H1 (cell line): ENCODE data around the gene SLC7A6OS. TPM values are rescaled to one million over a fixed set of nuclear protein-coding genes. Genes with fewer than 3 reads are reported as not detected.

Source experiments
- CTCF ChIA-PET: fragments of 300-600 bp; sonication (Branson Sonifier 250); formaldehyde crosslinking; loops from one replicate; lab custom pipeline; 2021; ENCODE audit not compliant: partially characterized antibody; lab: Charles Lee
- POLR2A ChIA-PET: fragments of 300-600 bp; sonication (Branson Sonifier 250); formaldehyde crosslinking; loops from one replicate; lab custom pipeline; 2021; ENCODE audit warnings: inconsistent platforms; ENCODE audit not compliant: partially characterized antibody; lab: Charles Lee
- DNase-seq, 2 experiments: peaks; one replicate each; pipeline versions ENCODE4 v3.0.0 to v3.0.0-alpha.2; 2010 to 2022; ENCODE audit warnings: low spot score in 2 of 2, low read depth in 1 of 2, mixed read lengths in 1 of 2
- FAIRE-seq: peaks from 2 replicates; lab custom pipeline; 2011; peaks lifted over from hg19 to GRCh38; lab: Jason Lieb, UNC
- H2AFZ ChIP-seq: 2 replicates; pipeline ENCODE4 v1.8.1; 2012; ENCODE audit warnings: low read length, inconsistent platforms
- H2AK5ac ChIP-seq: 2 replicates; pipeline ENCODE4 v1.6.1; 2013; ENCODE audit warnings: low read depth, low read length
- H2BK120ac ChIP-seq: replicated peaks from 2 replicates; pipeline ENCODE3; 2013; ENCODE audit warnings: low read depth, low read length, inconsistent platforms
- H2BK12ac ChIP-seq: 2 replicates; pipeline ENCODE4 v1.6.1; 2013; ENCODE audit warnings: low read depth, low read length
- H2BK15ac ChIP-seq: 2 replicates; pipeline ENCODE4 v1.6.1; 2013; ENCODE audit warnings: low read length
- H2BK20ac ChIP-seq: 2 replicates; pipeline ENCODE4 v1.6.1; 2013; ENCODE audit warnings: low read length
- H2BK5ac ChIP-seq: 2 replicates; pipeline ENCODE4 v1.6.1; 2013; ENCODE audit warnings: low read depth, low read length
- H3K14ac ChIP-seq: 2 replicates; pipeline ENCODE4 v1.6.1; 2013; ENCODE audit warnings: inconsistent platforms; ENCODE audit not compliant: insufficient read length
- H3K18ac ChIP-seq: 2 replicates; pipeline ENCODE4 v1.6.1; 2013; ENCODE audit warnings: low read length; ENCODE audit errors: extremely low read depth
- H3K23ac ChIP-seq: 2 replicates; pipeline ENCODE4 v1.6.1; 2013; ENCODE audit warnings: inconsistent platforms; ENCODE audit not compliant: insufficient read length
- H3K23me2 ChIP-seq: 2 replicates; pipeline ENCODE4 v1.6.1; 2013; ENCODE audit warnings: low read depth, low read length
- H3K27ac ChIP-seq: 2 replicates; pipeline ENCODE4 v1.6.1; 2011; ENCODE audit warnings: low read depth, low read length, inconsistent platforms
- H3K27me3 ChIP-seq, 4 experiments: replicated peaks in 1 of 4; 1 replicate in 1 of 4; 2 replicates in 3 of 4; pipeline versions ENCODE4 v1.6.1 to v1.8.1; 2011 to 2013; ENCODE audit warnings: low read length in 3 of 4, mild to moderate bottlenecking in 3 of 4, inconsistent platforms in 2 of 4, mixed read lengths in 2 of 4, moderate library complexity in 1 of 4; ENCODE audit not compliant: control insufficient read depth in 3 of 4, insufficient read depth in 3 of 4; ENCODE audit errors: extremely low read depth in 1 of 4
- H3K36me3 ChIP-seq, 4 experiments: 2 replicates each; pipeline versions ENCODE4 v1.6.1 to v1.8.1; 2011 to 2013; ENCODE audit warnings: mild to moderate bottlenecking in 4 of 4, low read length in 3 of 4, moderate library complexity in 2 of 4, control low read depth in 1 of 4, inconsistent platforms in 1 of 4; ENCODE audit not compliant: insufficient read depth in 4 of 4, control insufficient read depth in 2 of 4
- H3K4ac ChIP-seq: replicated peaks from 2 replicates; pipeline ENCODE3; 2013; ENCODE audit warnings: low read length, low read depth, mixed read lengths, inconsistent platforms; ENCODE audit not compliant: insufficient read length
- H3K4me1 ChIP-seq, 4 experiments: replicated peaks in 1 of 4; 1 replicate in 1 of 4; 2 replicates in 3 of 4; pipeline versions ENCODE4 v1.6.1 to v1.8.1; 2011 to 2013; ENCODE audit warnings: low read length in 3 of 4, inconsistent platforms in 2 of 4, mixed read lengths in 1 of 4; ENCODE audit not compliant: insufficient read depth in 4 of 4, control insufficient read depth in 3 of 4
- H3K4me2 ChIP-seq, 2 experiments: 2 replicates each; pipeline versions ENCODE4 v1.6.1 to v1.8.1; 2011 to 2013; ENCODE audit warnings: low read depth in 2 of 2, low read length in 2 of 2, control low read depth in 1 of 2, inconsistent platforms in 1 of 2, mild to moderate bottlenecking in 1 of 2; ENCODE audit not compliant: insufficient read depth in 1 of 2
- H3K4me3 ChIP-seq, 4 experiments: fragments of 200-600, 300-600 bp in 1 of 4; sonication (generic), shearing (Covaris generic), sonication (Bioruptor Twin) in 1 of 4; 2 replicates each; pipeline versions ENCODE4 v1.5.1 to v1.8.1; 2011 to 2016; ENCODE audit warnings: low read length in 4 of 4, low read depth in 3 of 4, control low read depth in 2 of 4, inconsistent platforms in 2 of 4, mild to moderate bottlenecking in 2 of 4, mixed read lengths in 1 of 4, moderate library complexity in 1 of 4; ENCODE audit not compliant: insufficient read depth in 2 of 4; ENCODE audit errors: extremely low read depth in 1 of 4
- H3K56ac ChIP-seq: replicated peaks from 2 replicates; pipeline ENCODE3; 2013; ENCODE audit warnings: low read depth, mild to moderate bottlenecking, mixed read lengths, low read length, inconsistent platforms; ENCODE audit not compliant: insufficient read length
- H3K79me1 ChIP-seq: 2 replicates; pipeline ENCODE4 v1.6.1; 2013; ENCODE audit warnings: low read depth, low read length, control low read depth
- H3K79me2 ChIP-seq, 2 experiments: 2 replicates each; pipeline versions ENCODE4 v1.6.1 to v1.8.1; 2012 to 2013; ENCODE audit warnings: low read length in 2 of 2, mild to moderate bottlenecking in 2 of 2, inconsistent platforms in 1 of 2; ENCODE audit not compliant: insufficient read depth in 2 of 2, control insufficient read depth in 1 of 2
- H3K9ac ChIP-seq, 4 experiments: replicated peaks in 1 of 4; 1 replicate in 1 of 4; 2 replicates in 3 of 4; pipeline versions ENCODE4 v1.6.1 to v1.8.1; 2011 to 2013; ENCODE audit warnings: low read depth in 3 of 4, low read length in 3 of 4, control low read depth in 2 of 4, mild to moderate bottlenecking in 2 of 4, moderate library complexity in 2 of 4, inconsistent platforms in 1 of 4; ENCODE audit errors: extremely low read depth in 1 of 4
- H3K9me3 ChIP-seq, 2 experiments: 2 replicates each; pipeline versions ENCODE4 v1.6.1 to v1.8.1; 2012 to 2013; ENCODE audit warnings: mild to moderate bottlenecking in 2 of 2, moderate library complexity in 2 of 2, control low read depth in 1 of 2, inconsistent platforms in 1 of 2, low read depth in 1 of 2, low read length in 1 of 2, mixed read lengths in 1 of 2; ENCODE audit not compliant: insufficient read depth in 2 of 2
- H4K20me1 ChIP-seq, 2 experiments: replicated peaks in 1 of 2; 2 replicates each; pipeline versions ENCODE3 to v1.8.1; 2011 to 2013; ENCODE audit warnings: inconsistent platforms in 2 of 2, low read length in 2 of 2, mild to moderate bottlenecking in 1 of 2; ENCODE audit not compliant: insufficient read depth in 2 of 2, control insufficient read depth in 1 of 2
- H4K5ac ChIP-seq: 2 replicates; pipeline ENCODE4 v1.6.1; 2013; ENCODE audit warnings: low read length, low read depth, mixed read lengths, inconsistent platforms; ENCODE audit not compliant: insufficient read length
- H4K8ac ChIP-seq: 2 replicates; pipeline ENCODE4 v1.8.0; 2013; ENCODE audit warnings: mild to moderate bottlenecking, moderate library complexity, low read length, inconsistent platforms; ENCODE audit not compliant: insufficient read depth; ENCODE audit errors: extremely low read depth
- H4K91ac ChIP-seq: replicated peaks from 2 replicates; pipeline ENCODE3; 2013; ENCODE audit warnings: low read length, mixed read lengths, inconsistent platforms; ENCODE audit not compliant: insufficient read length
- CREB1 ChIP-seq: IDR thresholded peaks from 2 replicates; pipeline ENCODE4 v1.6.1; 2012; ENCODE audit warnings: inconsistent platforms
- EZH2 ChIP-seq: fragments of 200-600 bp; sonication (generic); IDR thresholded peaks from 2 replicates; pipeline ENCODE4 v1.7.1; 2012; ENCODE audit warnings: low read depth, mild to moderate bottlenecking, moderate library complexity, low read length, inconsistent platforms; ENCODE audit not compliant: severe bottlenecking
- JUND ChIP-seq: IDR thresholded peaks from 2 replicates; pipeline ENCODE4 v1.6.1; 2011; ENCODE audit warnings: mild to moderate bottlenecking, improper control_type of control experiment, low read length
- RBBP5 ChIP-seq: IDR thresholded peaks from 2 replicates; pipeline ENCODE4 v1.7.1; 2012; ENCODE audit warnings: low read depth, mild to moderate bottlenecking, inconsistent platforms, low read length, moderate library complexity, borderline replicate concordance
- TAF1 ChIP-seq: IDR thresholded peaks from 2 replicates; pipeline ENCODE4 v1.6.1; 2011; ENCODE audit warnings: mild to moderate bottlenecking, low read depth, low read length
- YY1 ChIP-seq: IDR thresholded peaks from 2 replicates; pipeline ENCODE4 v1.6.1; 2011; ENCODE audit warnings: low read depth, mild to moderate bottlenecking, low read length
- WGBS, 2 experiments: shearing (Covaris generic) in 1 of 2; methylation state at CpG; one replicate each; pipeline versions ENCODE4 v1.1.6 to v1.1.7; 2013 to 2015; ENCODE audit warnings: low lambda C conversion rate in 2 of 2, mixed read lengths in 2 of 2, inconsistent platforms in 1 of 2, low coverage in 1 of 2, missing lambda C conversion rate in 1 of 2; ENCODE audit not compliant: insufficient replicate concordance in 2 of 2, insufficient coverage in 1 of 2, insufficient read length in 1 of 2; ENCODE audit errors: extremely low coverage in 1 of 2, missing lambda C conversion rate in 1 of 2; 5-methylcytosine and 5-hydroxymethylcytosine counted together
- polyA plus RNA-seq, 7 experiments: library from polyadenylated mRNA; depleted of rRNA in 3 of 7; stranded (reverse) in 5 of 7; unstranded in 2 of 7; fragments of >200 nt in 5 of 7; fragments of 200-250 nt in 2 of 7; gene quantifications; 1 replicate in 5 of 7; 2 replicates in 1 of 7; 4 replicates in 1 of 7; pipeline versions ENCODE4 v1.2.1 to v1.2.3, GENCODE V29; 2011 to 2013; ENCODE audit warnings: missing spikeins in 2 of 7, mixed read lengths in 2 of 7
- total RNA-seq: library from RNA; stranded (reverse); fragmentation: NEBNext Ultra II Directional; extraction: Animal tissue kit (Norgen Biotek cat#: 25700); gene quantifications from 2 replicates; pipeline ENCODE4 v1.2.1, GENCODE V29; 2021

SLC7A6OS gene
- total and polyA plus RNA-seq, 2 of the 8 experiments (the other 6 are each of a cell fraction or from before 2014, with no cell fraction given) = 7.3 to 21.3 TPM

DNA sequence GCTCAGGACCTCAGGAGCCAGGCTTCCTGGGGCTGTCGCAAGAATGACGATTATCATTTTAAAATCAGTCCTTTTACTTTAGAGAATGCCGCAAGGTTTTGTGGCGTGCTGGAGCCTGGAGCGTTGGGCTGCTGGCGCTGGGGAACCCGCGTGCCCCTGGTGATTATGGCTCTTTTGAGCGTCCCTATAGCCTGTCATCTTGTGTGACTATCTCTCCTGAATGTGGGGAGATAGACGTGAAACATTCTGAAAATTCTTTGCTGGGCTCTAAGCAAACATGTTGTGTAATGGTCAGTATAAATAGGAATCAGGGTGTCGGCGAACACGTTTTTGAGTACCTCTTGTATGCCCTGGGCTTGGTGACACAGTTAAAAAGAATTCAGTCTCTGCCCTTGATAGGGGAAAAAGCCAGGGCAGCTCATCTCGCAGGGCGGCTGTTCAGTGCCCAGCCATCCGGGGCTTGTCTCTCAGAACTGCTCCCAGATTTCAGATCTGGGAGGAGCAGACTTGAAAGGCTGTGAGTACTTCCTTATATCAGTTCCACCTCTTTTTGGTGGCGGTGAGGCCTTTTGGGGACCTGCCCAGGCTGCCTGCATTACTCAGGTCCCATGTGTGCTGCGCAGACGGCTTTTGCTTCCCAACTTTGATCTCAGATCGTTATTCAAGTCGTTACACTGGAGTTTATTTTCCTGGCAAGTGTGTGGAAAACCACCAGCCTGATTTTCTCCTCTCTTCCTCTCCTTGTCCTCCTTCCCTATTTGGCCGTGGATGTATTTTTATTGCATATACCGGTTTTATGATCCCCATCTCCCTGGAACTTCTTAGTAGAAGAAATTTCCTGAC lies 45.4 kb downstream of the SLC7A6OS start:
- Histone ChIP-seq H2BK5ac (peak overlapping the region; percentile 48; the same call in 1 of the 2 replicates), H4K8ac (no peak overlapping the region), H2BK15ac (no peak overlapping the region), H2BK120ac (no peak overlapping the region), H3K9me3 (no peaks in the 10 kb centered on the region), H3K36me3 (no peaks in the 10 kb centered on the region), H3K14ac (no peak overlapping the region), H4K91ac (no peak overlapping the region), H2BK12ac (peak overlapping the region; percentile 39; the same call in 1 of the 2 replicates), H2AFZ (peak overlapping the region; percentile 65; the same call in 1 of the 2 replicates), H3K79me2 (peaks cover 0 to 25% of the 10 kb centered on the region in 2 experiments; a peak in 3 of 4 replicates), H3K79me1 (peaks cover 6% of the 10 kb centered on the region), H3K4ac (no peak overlapping the region), H3K4me2 (peak overlapping the region; percentile 84 to 90), H3K4me1 (peaks cover 0 to 3% (median 2%) of the 10 kb centered on the region in 4 experiments; a peak in 5 of 7 replicates), H3K9ac (peak overlapping the region; percentile 12 to 72 (median 64); a peak in 5 of 7 replicates), H3K4me3 (peak overlapping the region; percentile 78 to 97 (median 84)), H3K18ac (peak overlapping the region; percentile 81; the same call in 1 of the 2 replicates), H3K23me2 (peaks cover 10% of the 10 kb centered on the region; the same call in 1 of the 2 replicates), H2AK5ac (no peak overlapping the region)
- DNase-seq (peak in 1 of 2 experiments; percentile 55), FAIRE-seq (no peak)
- CTCF ChIA-PET = interaction anchor here (0.5 to 9.0 kb wide), 3 partner anchors 22 to 724 kb away, joined by 4 to 233 read pairs (median 221); no protein-coding TSS in a partner anchor
- TF ChIP-seq RBBP5 (no peak), EZH2 (peak; percentile 26), JUND (no peak), YY1 (no peak), TAF1 (0 out of 2 replicates have a peak, but pooled peaks have one; percentile 11), CREB1 (peak; percentile 34)
- TF ChIP-seq, all 59 proteins: peak for 3
- Histone ChIP-seq H4K5ac (no peak overlapping the region), H2BK20ac (no peak overlapping the region), H3K27me3 (peaks cover 0 to 11% (median 1%) of the 10 kb centered on the region in 4 experiments; a peak in 3 of 7 replicates), H3K23ac (no peak overlapping the region), H4K20me1 (no peaks in the 10 kb centered on the region), H3K27ac (no peak overlapping the region), H3K56ac (no peak overlapping the region)
- POLR2A ChIA-PET = interaction anchor here (0.6 to 3.0 kb wide), 3 partner anchors 14 to 46 kb away, joined by 3 to 22 read pairs (median 15); partner anchors contain the start of genes ESRP2, PRMT7 and SLC7A6OS
- 28% methylated on average over 23 of the region's 23 CpGs; no CpG with 5 or more reads in 1 of the 2 experiments for WGBS, 2 experiments
